ENCODE data around the gene ECD. TPM values are rescaled to one million over a fixed set of nuclear protein-coding genes. Genes with fewer than 3 reads are reported as not detected.
"Not testable (repeated sequence)": the region's sequence is repeated elsewhere in the genome, so short reads cannot be mapped to it uniquely, and the experiment has no call there.

The ECD gene
- total RNA-seq, 1 donor from 2014 or later, result 32.3 TPM

DNA sequence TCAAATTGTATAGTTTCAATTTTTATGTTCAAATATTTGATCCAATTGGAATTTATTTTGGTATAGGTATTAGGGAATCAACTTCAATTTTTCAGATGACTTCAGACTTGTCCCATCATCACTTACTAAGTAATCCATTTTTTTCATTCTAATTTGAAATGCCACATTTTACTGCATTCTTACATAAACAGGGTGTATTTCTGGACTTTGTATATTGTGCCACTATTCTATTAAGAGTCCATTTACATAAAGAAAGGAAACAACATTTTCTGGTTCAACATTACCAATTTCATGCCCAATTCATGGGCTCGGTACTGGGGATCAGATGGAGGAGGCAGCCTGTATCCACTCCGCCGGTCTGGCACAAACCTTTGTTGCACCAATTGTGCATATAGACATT is 15.8 kb downstream of the ECD start:
- Mint-ChIP-seq H3K36me3 (ENCODE audit: unreplicated experiment) (peaks cover 55% of the 10 kb centered on the region), H3K27me3 (ENCODE audit: unreplicated experiment) (no peaks in the 10 kb centered on the region), H3K27ac (ENCODE audit: unreplicated experiment) (no peak overlapping the region), H3K4me3 (ENCODE audit: unreplicated experiment) (no peak overlapping the region), H3K4me1 (ENCODE audit: unreplicated experiment) (no peaks in the 10 kb centered on the region), H3K9me3 (ENCODE audit: unreplicated experiment) (no peaks in the 10 kb centered on the region)
- no peak for TF ChIP-seq CTCF (IDR thresholded peaks at IDR 0.05)
- no peak for DNase-seq (ENCODE audit: extremely low spot score, unreplicated experiment)

GRCh38 chr10:73150633-73151413 is 17.0 kb downstream of the ECD start:
- not testable (repeated sequence) for H3K9me3 Mint-ChIP-seq (ENCODE audit: unreplicated experiment); H3K27ac Mint-ChIP-seq (ENCODE audit: unreplicated experiment); H3K4me1 Mint-ChIP-seq (ENCODE audit: unreplicated experiment); DNase-seq (ENCODE audit: extremely low spot score, unreplicated experiment); H3K4me3 Mint-ChIP-seq (ENCODE audit: unreplicated experiment); H3K27me3 Mint-ChIP-seq (ENCODE audit: unreplicated experiment)
- peaks cover 51% of the 10 kb centered on the region for H3K36me3 Mint-ChIP-seq (ENCODE audit: unreplicated experiment)

DNA sequence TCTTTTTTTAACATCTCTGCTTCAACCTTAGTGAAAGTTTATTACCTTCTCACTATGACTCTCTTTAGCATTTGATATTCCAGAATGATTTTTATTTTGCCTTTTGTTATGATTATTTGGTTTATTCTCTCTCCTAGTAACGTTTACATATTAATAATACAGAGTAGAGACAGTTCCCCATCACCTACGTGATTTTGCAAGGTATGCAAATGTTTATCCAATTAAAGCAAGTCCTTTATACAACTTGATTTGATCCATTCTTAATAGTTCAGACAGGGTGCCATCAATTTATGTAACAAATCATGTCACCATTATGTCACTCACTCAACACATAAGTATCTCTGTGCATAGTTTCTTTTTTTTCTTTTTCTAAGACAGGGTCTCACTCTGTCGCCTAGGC is 26.2 kb downstream of the ECD start:
- H3K4me3 Mint-ChIP-seq (ENCODE audit: unreplicated experiment), result no peak overlapping the region
- no peak for TF ChIP-seq CTCF (IDR thresholded peaks at IDR 0.05)
- DNase-seq (ENCODE audit: extremely low spot score, unreplicated experiment), result no peak
- no peaks in the 10 kb centered on the region for H3K4me1 Mint-ChIP-seq (ENCODE audit: unreplicated experiment)
- peaks cover 44% of the 10 kb centered on the region for H3K36me3 Mint-ChIP-seq (ENCODE audit: unreplicated experiment)
- H3K27ac Mint-ChIP-seq (ENCODE audit: unreplicated experiment), result no peak overlapping the region
- no peaks in the 10 kb centered on the region for H3K9me3 Mint-ChIP-seq (ENCODE audit: unreplicated experiment)
- H3K27me3 Mint-ChIP-seq (ENCODE audit: unreplicated experiment), result no peaks in the 10 kb centered on the region

- H3K27me3 Mint-ChIP-seq (ENCODE audit: unreplicated experiment), result no peaks in the 10 kb centered on the region
- no peak overlapping the region for H3K27ac Mint-ChIP-seq (ENCODE audit: unreplicated experiment)
- no peaks in the 10 kb centered on the region for H3K4me1 Mint-ChIP-seq (ENCODE audit: unreplicated experiment)
- H3K9me3 Mint-ChIP-seq (ENCODE audit: unreplicated experiment), result no peaks in the 10 kb centered on the region
- H3K36me3 Mint-ChIP-seq (ENCODE audit: unreplicated experiment), result peaks cover 48% of the 10 kb centered on the region
- no peak overlapping the region for H3K4me3 Mint-ChIP-seq (ENCODE audit: unreplicated experiment)
- TF ChIP-seq CTCF (IDR thresholded peaks at IDR 0.05), result no peak
- no peak for DNase-seq (ENCODE audit: extremely low spot score, unreplicated experiment)
These were observed 28.6 kb downstream of the ECD start for GRCh38 chr10:73139251-73139650.

DNA sequence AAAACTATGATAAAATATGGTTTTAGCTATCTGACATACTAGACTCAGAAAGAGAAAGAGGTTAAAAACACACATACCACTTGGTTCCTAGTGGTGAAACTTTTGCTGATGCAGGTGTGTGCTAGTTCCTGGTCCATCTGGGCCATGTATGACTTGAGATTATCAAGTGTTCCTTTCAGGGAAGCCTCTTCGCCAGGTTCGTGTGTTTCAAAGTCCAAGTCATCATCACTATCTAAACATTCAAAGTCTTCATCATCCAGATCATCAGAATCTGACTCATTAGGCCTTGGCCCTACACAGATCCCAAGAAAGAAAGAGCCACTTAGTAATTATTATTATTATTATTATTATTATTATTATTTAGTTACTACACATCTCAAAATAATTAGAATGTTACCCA is 31.2 kb downstream of the ECD start:
- peaks cover 50% of the 10 kb centered on the region for H3K36me3 Mint-ChIP-seq (ENCODE audit: unreplicated experiment)
- peaks cover 1% of the 10 kb centered on the region for H3K4me1 Mint-ChIP-seq (ENCODE audit: unreplicated experiment)
- TF ChIP-seq CTCF (IDR thresholded peaks at IDR 0.05), result no peak
- H3K27ac Mint-ChIP-seq (ENCODE audit: unreplicated experiment), result no peak overlapping the region
- H3K9me3 Mint-ChIP-seq (ENCODE audit: unreplicated experiment), result no peaks in the 10 kb centered on the region
- no peak overlapping the region for H3K4me3 Mint-ChIP-seq (ENCODE audit: unreplicated experiment)
- DNase-seq (ENCODE audit: extremely low spot score, unreplicated experiment), result no peak
- no peaks in the 10 kb centered on the region for H3K27me3 Mint-ChIP-seq (ENCODE audit: unreplicated experiment)
